A549 (cell line): ENCODE data around the gene TRAPPC12. TPM values are rescaled to one million over a fixed set of nuclear protein-coding genes. Genes with fewer than 3 reads are reported as not detected.

Source experiments
- ATAC-seq, 2 experiments: fragments of 200-7000 bp in 1 of 2; fragments of >200 bp in 1 of 2; cut with Nextera tagmentation in 1 of 2; cut with Tn5 transposase in 1 of 2; 3 replicates each; pipeline versions ENCODE4 v1.8.0 to v1.9.1; 2018 to 2020; ENCODE audit warnings: mild to moderate bottlenecking in 1 of 2, moderate library complexity in 1 of 2
- CTCF ChIA-PET: fragments of 300-600 bp; sonication (Branson Sonifier 250); formaldehyde crosslinking; extraction: SDS; loops from one replicate; lab custom pipeline; 2021; ENCODE audit warnings: antibody characterized with exemption, inconsistent platforms; lab: Yijun Ruan, JAX
- POLR2A ChIA-PET: fragments of 350-600 bp; formaldehyde crosslinking; extraction: SDS; loops from one replicate; lab custom pipeline; 2021; ENCODE audit warnings: antibody characterized with exemption, inconsistent platforms; lab: Yijun Ruan, JAX
- DNase-seq, 2 experiments: peaks; one replicate each; pipeline versions ENCODE4 v3.0.0 to v3.0.0-alpha.2; 2011 to 2016; ENCODE audit warnings: low read depth in 1 of 2, low spot score in 1 of 2
- FAIRE-seq: peaks from 2 replicates; lab custom pipeline; 2011; peaks lifted over from hg19 to GRCh38; lab: Jason Lieb, UNC
- H3K27ac ChIP-seq, 2 experiments: fragments of >200 bp; sonication (Bioruptor Twin); formaldehyde crosslinking; 3 replicates each; pipeline ENCODE4 v1.5.1; 2016 to 2017
- H3K4me1 ChIP-seq: fragments of >200 bp; sonication (Bioruptor Twin); formaldehyde crosslinking; 3 replicates; pipeline ENCODE4 v1.6.1; 2016
- H3K4me2 ChIP-seq: fragments of >200 bp; sonication (Bioruptor Twin); formaldehyde crosslinking; 3 replicates; pipeline ENCODE4 v1.6.1; 2016
- H3K4me3 ChIP-seq: fragments of >200 bp; sonication (Bioruptor Twin); formaldehyde crosslinking; 3 replicates; pipeline ENCODE4 v1.5.1; 2016
- H3K9me3 ChIP-seq: fragments of >200 bp; sonication (Bioruptor Twin); formaldehyde crosslinking; 3 replicates; pipeline ENCODE4 v1.6.1; 2016
- CHD4 ChIP-seq: fragments of 200-600 bp; sonication (generic); IDR thresholded peaks from 2 replicates; pipeline ENCODE4 v1.6.1; 2016; ENCODE audit warnings: antibody characterized with exemption, mild to moderate bottlenecking, borderline replicate concordance
- E2F6 ChIP-seq: IDR thresholded peaks from 2 replicates; pipeline ENCODE4 v1.6.1; 2012; ENCODE audit warnings: low read depth, borderline replicate concordance
- HDAC2 ChIP-seq: fragments of 200-600 bp; sonication (generic); IDR thresholded peaks from 2 replicates; pipeline ENCODE4 v1.6.1; 2016
- HOXA7 ChIP-seq: fragments of 250-450 bp; sonication (Bioruptor Pico); IDR thresholded peaks from 2 replicates; pipeline ENCODE4 v1.5.0; 2020; ENCODE audit warnings: mild to moderate bottlenecking, moderate library complexity
- HOXB13 ChIP-seq: fragments of 250-450 bp; sonication (Bioruptor Pico); IDR thresholded peaks from 2 replicates; pipeline ENCODE4 v1.5.0; 2020; ENCODE audit warnings: low read depth, mild to moderate bottlenecking, moderate library complexity
- HOXB5 ChIP-seq: fragments of 250-450 bp; sonication (Bioruptor Pico); IDR thresholded peaks from 2 replicates; pipeline ENCODE4 v1.5.0; 2020; ENCODE audit warnings: mild to moderate bottlenecking, moderate library complexity
- JUN ChIP-seq, 2 experiments: fragments of >200 bp; sonication (Bioruptor Twin); formaldehyde crosslinking; IDR thresholded peaks; 2 replicates in 1 of 2; 3 replicates in 1 of 2; pipeline ENCODE4 v1.6.1; 2016 to 2017
- KDM1A ChIP-seq: fragments of 200-600 bp; sonication (generic); IDR thresholded peaks from 2 replicates; pipeline ENCODE4 v1.6.1; 2016; ENCODE audit warnings: low read depth, mild to moderate bottlenecking
- KDM5A ChIP-seq: fragments of 200-600 bp; sonication (generic); IDR thresholded peaks from 2 replicates; pipeline ENCODE4 v1.6.1; 2016; ENCODE audit warnings: antibody characterized with exemption, mild to moderate bottlenecking
- MAZ ChIP-seq: fragments of 150-350 bp; IDR thresholded peaks from 2 replicates; pipeline ENCODE4 v1.6.1; 2014; ENCODE audit warnings: antibody characterized with exemption, low read depth, low read length, borderline replicate concordance
- NFE2L2 ChIP-seq: fragments of 150-350 bp; conservative IDR thresholded peaks from 2 replicates; pipeline ENCODE4 v1.6.1; 2014; ENCODE audit warnings: low read length
- NPAS2 ChIP-seq: fragments of 250-450 bp; sonication (Bioruptor Pico); IDR thresholded peaks from 2 replicates; pipeline ENCODE4 v1.8.0; 2022; ENCODE audit warnings: mild to moderate bottlenecking, moderate library complexity, borderline replicate concordance
- NR3C1 ChIP-seq: fragments of >200 bp; sonication (Bioruptor Twin); formaldehyde crosslinking; IDR thresholded peaks from 3 replicates; pipeline ENCODE4 v1.6.1; 2017
- PHF8 ChIP-seq: fragments of 200-600 bp; sonication (generic); IDR thresholded peaks from 2 replicates; pipeline ENCODE4 v1.6.1; 2016; ENCODE audit warnings: low read depth, mild to moderate bottlenecking, antibody characterized with exemption, moderate library complexity, borderline replicate concordance
- POLR2AphosphoS2 ChIP-seq: conservative IDR thresholded peaks from 2 replicates; pipeline ENCODE4 v1.6.1; 2012; ENCODE audit warnings: low read length, improper control_type of control experiment, inconsistent platforms
- RAD21 ChIP-seq, 2 experiments: fragments of >200 bp in 1 of 2; sonication (Bioruptor Twin) in 1 of 2; formaldehyde crosslinking in 1 of 2; IDR thresholded peaks in 1 of 2; conservative IDR thresholded peaks in 1 of 2; 2 replicates in 1 of 2; 3 replicates in 1 of 2; pipeline ENCODE4 v1.6.1; 2012 to 2018; ENCODE audit warnings: inconsistent platforms in 1 of 2
- RCOR1 ChIP-seq: fragments of 150-350 bp; IDR thresholded peaks from 2 replicates; pipeline ENCODE4 v1.6.1; 2014; ENCODE audit warnings: antibody characterized with exemption, low read length, low read depth
- RNF2 ChIP-seq: fragments of 200-600 bp; sonication (generic); IDR thresholded peaks from 2 replicates; pipeline ENCODE4 v1.6.1; 2016; ENCODE audit warnings: low read depth, mild to moderate bottlenecking, antibody characterized with exemption, moderate library complexity, borderline replicate concordance
- SMC3 ChIP-seq: fragments of >200 bp; sonication (Bioruptor Twin); formaldehyde crosslinking; IDR thresholded peaks from 3 replicates; pipeline ENCODE4 v1.6.1; 2018; ENCODE audit warnings: inconsistent platforms
- ZC3H11A ChIP-seq: fragments of 450-650 bp; IDR thresholded peaks from 2 replicates; pipeline ENCODE4 v1.6.1; 2014; ENCODE audit warnings: antibody characterized with exemption, mild to moderate bottlenecking
- ZNF302 ChIP-seq: fragments of 250-450 bp; sonication (Bioruptor Pico); IDR thresholded peaks from 2 replicates; pipeline ENCODE4 v1.9.0; 2021; ENCODE audit warnings: inconsistent platforms, mild to moderate bottlenecking, moderate library complexity
- ZSCAN20 ChIP-seq: fragments of 250-450 bp; sonication (Bioruptor Pico); IDR thresholded peaks from 2 replicates; pipeline ENCODE4 v1.8.0; 2022; ENCODE audit warnings: mild to moderate bottlenecking, moderate library complexity
- WGBS: methylation state at CpG from one replicate; pipeline ENCODE4 v1.1.6; 2017; ENCODE audit errors: missing lambda C conversion rate; 5-methylcytosine and 5-hydroxymethylcytosine counted together
- polyA plus RNA-seq, 4 experiments: library from polyadenylated mRNA; depleted of rRNA in 3 of 4; stranded (reverse); fragments of >200 nt; fragmentation: RNase III in 1 of 4; extraction: RNeasy Plus Mini Kit Qiagen cat#74134 plus additional on column Dnase treatment in 1 of 4; gene quantifications; 2 replicates in 3 of 4; 3 replicates in 1 of 4; pipeline ENCODE4 v1.2.3, GENCODE V29; 2011 to 2017
- TF ChIP-seq, protein P1 (sequence below): fragments of 250-450 bp; sonication (Bioruptor Pico); IDR thresholded peaks from 2 replicates; pipeline ENCODE4 v1.5.0; 2020; ENCODE audit warnings: low read depth, mild to moderate bottlenecking, moderate library complexity
- TF ChIP-seq, protein P2 (sequence below): IDR thresholded peaks from 2 replicates; pipeline ENCODE4 v1.6.1; 2012
- TF ChIP-seq, protein P3 (sequence below): IDR thresholded peaks from 2 replicates; pipeline ENCODE4 v1.6.1; 2012

TRAPPC12 gene
- polyA plus RNA-seq, 2 of the 4 experiments (the other 2 are of a cell fraction), result 42.3 to 55.0 TPM

GRCh38 chr2:3413697-3414096 lies 34.2 kb downstream of the TRAPPC12 start:
- 92% methylated on average over 4 of the region's 4 CpGs for WGBS
- H3K27ac ChIP-seq, result no peak overlapping the region
- no peak for TF ChIP-seq RAD21 (conservative IDR thresholded peaks at IDR 0.05 in 1 of 2, IDR thresholded peaks at IDR 0.05 in 1 of 2)
- no peak for TF ChIP-seq SMC3
- TF ChIP-seq KDM1A, result no peak
- no peak for TF ChIP-seq JUN (IDR thresholded peaks at IDR 0.05)
- TF ChIP-seq ZC3H11A, result no peak
- TF ChIP-seq E2F6, result no peak
- TF ChIP-seq NPAS2 (CRISPR knock-in tag), result no peak
- TF ChIP-seq KDM5A, result no peak
- TF ChIP-seq, protein P1, sequence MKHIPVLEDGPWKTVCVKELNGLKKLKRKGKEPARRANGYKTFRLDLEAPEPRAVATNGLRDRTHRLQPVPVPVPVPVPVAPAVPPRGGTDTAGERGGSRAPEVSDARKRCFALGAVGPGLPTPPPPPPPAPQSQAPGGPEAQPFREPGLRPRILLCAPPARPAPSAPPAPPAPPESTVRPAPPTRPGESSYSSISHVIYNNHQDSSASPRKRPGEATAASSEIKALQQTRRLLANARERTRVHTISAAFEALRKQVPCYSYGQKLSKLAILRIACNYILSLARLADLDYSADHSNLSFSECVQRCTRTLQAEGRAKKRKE (CRISPR knock-in tag), result no peak
- no peak overlapping the region for H3K4me2 ChIP-seq
- H3K4me1 ChIP-seq, result no peaks in the 10 kb centered on the region
- no peak for ATAC-seq
- no peak for DNase-seq
- H3K9me3 ChIP-seq, result no peaks in the 10 kb centered on the region
- FAIRE-seq, result no peak
- H3K4me3 ChIP-seq, result no peak overlapping the region
- POLR2A ChIA-PET, result no interaction called here
- CTCF ChIA-PET, result interaction anchor here (1.4 to 3.6 kb wide), 3 partner anchors 10 to 29 kb away, joined by 3 to 30 read pairs (median 6); no protein-coding TSS in a partner anchor

DNA sequence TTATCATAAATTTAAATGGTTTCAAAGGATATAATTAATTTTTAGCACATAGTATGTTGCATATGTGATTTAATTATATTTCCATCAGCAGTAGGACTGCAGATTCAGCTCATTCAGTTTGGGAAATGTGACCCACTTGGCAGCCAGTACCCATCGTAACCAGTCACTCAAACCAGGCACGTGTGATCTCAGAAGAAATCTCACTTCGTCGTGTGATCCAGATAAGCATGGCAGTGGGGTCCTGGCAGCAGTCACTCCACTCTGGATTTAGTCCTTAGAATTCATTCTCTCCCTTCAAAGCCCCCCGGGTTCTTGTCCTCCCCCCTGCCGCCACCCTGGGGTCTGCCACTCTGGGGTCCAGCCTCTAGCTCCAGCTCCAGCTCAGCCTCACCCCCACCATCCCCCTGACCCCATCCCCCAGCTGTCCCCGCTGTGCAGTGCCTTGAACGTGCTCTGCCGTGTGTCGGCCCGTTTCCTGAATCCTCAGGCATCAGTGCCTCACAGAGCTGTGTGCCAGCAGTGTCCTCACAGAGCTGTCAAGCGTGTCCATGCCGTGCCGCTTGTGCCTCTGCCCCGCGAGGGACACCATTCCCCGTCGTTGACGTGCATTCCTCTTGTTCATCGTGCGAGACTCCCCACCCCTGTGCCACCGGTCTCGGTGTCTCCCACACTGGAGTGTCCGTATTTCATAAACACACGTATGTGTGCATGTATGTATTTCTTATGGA lies 34.8 kb downstream of the TRAPPC12 start:
- CTCF ChIA-PET, result interaction anchor here (1.4 to 3.6 kb wide), 3 partner anchors 10 to 28 kb away, joined by 3 to 30 read pairs (median 6); no protein-coding TSS in a partner anchor
- no peak for FAIRE-seq
- whole genome bisulfite sequencing, result 95% methylated on average over 24 of the region's 25 CpGs

GRCh38 chr2:3418766-3419404 lies 39.4 kb downstream of the TRAPPC12 start:
- CTCF ChIA-PET, result no interaction called here
- 87% methylated on average over 11 of the region's 11 CpGs for WGBS
- Histone ChIP-seq H3K9me3 (no peaks in the 10 kb centered on the region), H3K4me3 (no peak overlapping the region), H3K27ac (no peak overlapping the region), H3K4me1 (no peaks in the 10 kb centered on the region), H3K4me2 (no peak overlapping the region)
- DNase-seq (no peak), FAIRE-seq (no peak), ATAC-seq (no peak)
- POLR2A ChIA-PET, result no interaction called here
- TF ChIP-seq E2F6, result no peak
- no peak for TF ChIP-seq KDM1A
- no peak for TF ChIP-seq NFE2L2
- no peak for TF ChIP-seq ZNF302 (CRISPR knock-in tag)
- no peak for TF ChIP-seq HOXA7 (CRISPR knock-in tag)
- TF ChIP-seq MAZ, result no peak
- TF ChIP-seq POLR2AphosphoS2, result no peak
- no peak for TF ChIP-seq HOXB5 (CRISPR knock-in tag)
- no peak for TF ChIP-seq JUN (IDR thresholded peaks at IDR 0.05)
- TF ChIP-seq, protein P2, sequence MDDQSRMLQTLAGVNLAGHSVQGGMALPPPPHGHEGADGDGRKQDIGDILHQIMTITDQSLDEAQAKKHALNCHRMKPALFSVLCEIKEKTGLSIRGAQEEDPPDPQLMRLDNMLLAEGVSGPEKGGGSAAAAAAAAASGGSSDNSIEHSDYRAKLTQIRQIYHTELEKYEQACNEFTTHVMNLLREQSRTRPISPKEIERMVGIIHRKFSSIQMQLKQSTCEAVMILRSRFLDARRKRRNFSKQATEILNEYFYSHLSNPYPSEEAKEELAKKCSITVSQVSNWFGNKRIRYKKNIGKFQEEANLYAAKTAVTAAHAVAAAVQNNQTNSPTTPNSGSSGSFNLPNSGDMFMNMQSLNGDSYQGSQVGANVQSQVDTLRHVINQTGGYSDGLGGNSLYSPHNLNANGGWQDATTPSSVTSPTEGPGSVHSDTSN, result no peak
- TF ChIP-seq NR3C1, result no peak
- TF ChIP-seq RCOR1, result no peak
- no peak for TF ChIP-seq RNF2
- no peak for TF ChIP-seq ZSCAN20 (CRISPR knock-in tag)
- TF ChIP-seq, protein P3, sequence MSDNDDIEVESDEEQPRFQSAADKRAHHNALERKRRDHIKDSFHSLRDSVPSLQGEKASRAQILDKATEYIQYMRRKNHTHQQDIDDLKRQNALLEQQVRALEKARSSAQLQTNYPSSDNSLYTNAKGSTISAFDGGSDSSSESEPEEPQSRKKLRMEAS, result no peak
- no peak for TF ChIP-seq PHF8
- no peak for TF ChIP-seq HOXB13

More for the DNA sequence above, 34.8 kb downstream of the TRAPPC12 start:
- Histone ChIP-seq H3K4me1 (no peaks in the 10 kb centered on the region), H3K9me3 (no peaks in the 10 kb centered on the region), H3K4me3 (no peak overlapping the region), H3K4me2 (no peak overlapping the region), H3K27ac (no peak overlapping the region)
- ATAC-seq, result no peak
- DNase-seq, result no peak
- POLR2A ChIA-PET, result no interaction called here
- TF ChIP-seq CHD4 (no peak), HDAC2 (no peak)
